NT2/D1 (cell line): Measurements from ENCODE around the gene RNGTT.

Experiments used
- YY1 ChIP-seq: IDR thresholded peaks from 2 replicates; pipeline ENCODE4 v1.6.1; 2011; ENCODE audit not compliant: insufficient read length, insufficient read depth
- ZNF274 ChIP-seq: IDR thresholded peaks from 2 replicates; pipeline ENCODE4 v1.6.1; 2011; ENCODE audit warnings: mild to moderate bottlenecking, low read depth, low read length

DNA sequence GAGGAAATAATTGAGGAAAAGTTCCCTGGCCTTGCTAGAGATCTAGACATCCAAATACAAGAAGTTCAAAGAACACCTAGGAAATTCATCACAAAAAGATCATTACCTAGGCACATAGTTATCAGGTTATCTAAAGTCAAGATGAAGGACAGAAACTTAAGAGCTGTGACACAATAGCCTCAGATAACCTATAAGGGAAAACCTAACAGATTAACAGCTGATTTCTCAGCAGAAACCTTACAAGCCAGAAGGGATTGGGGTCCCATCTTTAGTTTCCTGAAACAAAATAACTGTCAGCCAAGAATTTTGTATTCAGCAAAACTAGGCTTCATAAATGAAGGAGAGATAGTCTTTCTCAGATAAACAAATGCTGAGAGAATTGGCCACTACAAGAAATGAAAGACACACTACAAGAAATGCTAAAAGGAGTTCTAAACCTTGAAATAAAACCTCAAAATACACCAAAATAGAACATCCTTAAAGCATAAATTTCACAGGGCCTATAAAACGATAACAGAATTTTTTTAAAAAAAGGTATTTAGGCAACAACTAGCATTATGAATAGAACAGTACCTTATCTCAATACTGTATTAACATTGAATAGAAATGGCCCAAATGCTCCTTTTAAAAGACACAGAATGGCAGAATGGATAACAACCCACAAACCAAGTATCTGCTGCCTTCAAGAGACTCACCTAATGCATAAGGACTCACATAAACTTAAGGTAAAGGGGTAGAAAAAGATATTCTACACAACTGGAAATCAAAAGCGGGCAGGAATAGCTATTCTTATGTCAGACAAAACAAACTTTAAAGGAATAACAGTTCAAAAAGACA, 9.7 kb downstream of the RNGTT start:
- TF ChIP-seq ZNF274 (no peak), YY1 (no peak)
